ENCODE results near the gene CD300LD. TPM values are rescaled to one million over a fixed set of nuclear protein-coding genes. Genes with fewer than 3 reads are reported as not detected.

CD300LD gene
- total and polyA plus RNA-seq, 2 of the 8 experiments (the other 6 are each of a cell fraction or from before 2014, with no cell fraction given): not detected

DNA sequence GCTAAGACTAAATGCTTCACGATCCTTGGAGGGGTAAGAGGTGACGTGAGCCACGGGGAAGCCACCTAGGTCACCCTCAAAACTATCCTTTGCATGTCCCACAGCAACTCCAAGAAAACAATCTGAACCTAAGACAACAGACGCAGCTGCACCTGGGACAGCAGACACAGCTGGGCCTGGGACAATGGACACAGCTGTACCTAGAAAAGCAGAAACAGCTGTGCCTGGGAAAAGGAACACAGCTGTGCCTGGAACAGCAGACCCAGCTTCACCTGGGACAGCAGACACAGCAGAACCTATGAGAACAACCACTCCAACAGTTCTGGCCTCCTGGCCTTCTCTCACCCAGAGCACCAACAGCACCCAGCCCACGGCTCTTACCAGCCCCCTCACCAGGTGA, 11.7 kb upstream of the CD300LD start:
- Histone ChIP-seq H4K20me1 (replicated peaks in 1 of 2; ENCODE audit: control insufficient read depth in 1 of 2, insufficient read depth in 2 of 2, low read length in 2 of 2) (peaks cover 0 to 1% of the 10 kb centered on the region in 2 experiments), H3K79me1 (ENCODE audit: low read depth, low read length) (no peaks in the 10 kb centered on the region), H3K4me1 (replicated peaks in 1 of 4; ENCODE audit: control insufficient read depth in 3 of 4, insufficient read depth in 4 of 4, low read length in 3 of 4) (peaks cover 0 to 2% (median under 1%) of the 10 kb centered on the region in 4 experiments; a peak in 1 of 7 replicates), H2BK20ac (ENCODE audit: low read length) (no peak overlapping the region), H3K14ac (ENCODE audit: insufficient read length) (no peak overlapping the region), H3K56ac (replicated peaks; ENCODE audit: insufficient read length, low read depth, low read length) (no peak overlapping the region), H3K27me3 (replicated peaks in 1 of 4; ENCODE audit: control insufficient read depth in 3 of 4, extremely low read depth in 1 of 4, insufficient read depth in 3 of 4, low read length in 3 of 4) (peaks cover 0 to 2% (median 1%) of the 10 kb centered on the region in 4 experiments; a peak in 2 of 7 replicates), H3K79me2 (ENCODE audit: control insufficient read depth in 1 of 2, insufficient read depth in 2 of 2, low read length in 2 of 2) (no peaks in the 10 kb centered on the region), H3K9me3 (ENCODE audit: insufficient read depth in 2 of 2, low read depth in 1 of 2, low read length in 1 of 2) (no peaks in the 10 kb centered on the region), H3K9ac (replicated peaks in 1 of 4; ENCODE audit: extremely low read depth in 1 of 4, low read depth in 3 of 4, low read length in 3 of 4) (no peak overlapping the region), H2BK15ac (ENCODE audit: low read length) (no peak overlapping the region), H3K4me2 (ENCODE audit: insufficient read depth in 1 of 2, low read depth in 2 of 2, low read length in 2 of 2) (no peak overlapping the region), H2AK5ac (ENCODE audit: low read depth, low read length) (no peak overlapping the region), H3K4ac (replicated peaks; ENCODE audit: insufficient read length, low read depth, low read length) (no peak overlapping the region), H2BK120ac (replicated peaks; ENCODE audit: low read depth, low read length) (no peak overlapping the region), H3K27ac (ENCODE audit: low read depth, low read length) (no peak overlapping the region), H4K91ac (replicated peaks; ENCODE audit: insufficient read length, low read length) (no peak overlapping the region), H4K8ac (ENCODE audit: extremely low read depth, insufficient read depth, low read length) (no peak overlapping the region), H2BK5ac (ENCODE audit: low read depth, low read length) (no peak overlapping the region), H2AFZ (ENCODE audit: low read length) (no peak overlapping the region), H3K23me2 (ENCODE audit: low read depth, low read length) (peaks cover 2% of the 10 kb centered on the region; the same call in 1 of the 2 replicates), H3K18ac (ENCODE audit: extremely low read depth, low read length) (no peak overlapping the region), H3K36me3 (ENCODE audit: control insufficient read depth in 2 of 4, insufficient read depth in 4 of 4, low read length in 3 of 4) (no peaks in the 10 kb centered on the region), H3K4me3 (ENCODE audit: extremely low read depth in 1 of 4, insufficient read depth in 2 of 4, low read depth in 3 of 4, low read length in 4 of 4) (no peak overlapping the region), H4K5ac (ENCODE audit: insufficient read length, low read depth, low read length) (no peak overlapping the region), H3K23ac (ENCODE audit: insufficient read length) (no peak overlapping the region), H2BK12ac (ENCODE audit: low read depth, low read length) (no peak overlapping the region)
- ChIA-PET POLR2A (ENCODE audit: partially characterized antibody) (interaction anchor here (0.5 to 1.3 kb wide), 2 partner anchors 30 to 367 kb away, joined by 3 to 4 read pairs; no protein-coding TSS in a partner anchor), CTCF (ENCODE audit: partially characterized antibody) (interaction anchor here (0.5 to 5.0 kb wide), 21 partner anchors 11 to 273 kb away, joined by 3 to 33 read pairs (median 4); partner anchors contain the start of genes CD300H and CD300LD)
- FAIRE-seq: no peak
- WGBS, 2 experiments (ENCODE audit: extremely low coverage in 1 of 2, insufficient coverage in 1 of 2, insufficient read length in 1 of 2, insufficient replicate concordance in 2 of 2, low coverage in 1 of 2, low lambda C conversion rate in 2 of 2, missing lambda C conversion rate in 1 of 2): 90% methylated on average over 5 of the region's 5 CpGs; no CpG with 5 or more reads in 1 of the 2 experiments
- DNase-seq (ENCODE audit: low read depth in 1 of 2, low spot score in 2 of 2): no peak
- TF ChIP-seq SRF (IDR thresholded peaks at IDR 0.05; ENCODE audit: low read depth, low read length): no peak
- TF ChIP-seq BCL11A (IDR thresholded peaks at IDR 0.05; ENCODE audit: low read depth in 2 of 2, low read length in 2 of 2): no peak
- no peak for TF ChIP-seq TBP (IDR thresholded peaks at IDR 0.05; ENCODE audit: low read depth, low read length)
- TF ChIP-seq FOSL1 (IDR thresholded peaks at IDR 0.05; ENCODE audit: insufficient read depth, low read depth, low read length): no peak
- no peak for TF ChIP-seq POU5F1 (IDR thresholded peaks at IDR 0.05; ENCODE audit: low read depth, low read length)
- TF ChIP-seq RXRA (IDR thresholded peaks at IDR 0.05; ENCODE audit: insufficient read depth, low read depth, low read length): no peak
- TF ChIP-seq RAD21 (IDR thresholded peaks at IDR 0.05 in 1 of 2, conservative IDR thresholded peaks at IDR 0.05 in 1 of 2; ENCODE audit: low read depth in 2 of 2, low read length in 2 of 2): no peak
- no peak for TF ChIP-seq ATF3 (IDR thresholded peaks at IDR 0.05; ENCODE audit: insufficient read depth, low read depth, low read length)
- TF ChIP-seq JUND (IDR thresholded peaks at IDR 0.05; ENCODE audit: low read length): no peak
- no peak for TF ChIP-seq EGR1 (IDR thresholded peaks at IDR 0.05; ENCODE audit: borderline replicate concordance, low read depth, low read length)
- TF ChIP-seq BACH1 (IDR thresholded peaks at IDR 0.05; ENCODE audit: low read length): no peak
- no peak for TF ChIP-seq CTBP2 (IDR thresholded peaks at IDR 0.05; ENCODE audit: borderline replicate concordance, insufficient read depth, insufficient read length, low read length)
- TF ChIP-seq TAF1 (IDR thresholded peaks at IDR 0.05; ENCODE audit: low read depth, low read length): no peak

All from H1 (cell line).